ENCODE results near the gene RNF217. TPM values are rescaled to one million over a fixed set of nuclear protein-coding genes. Genes with fewer than 3 reads are reported as not detected.

RNF217 gene
- total and polyA plus RNA-seq, 2 of the 8 experiments (the other 6 are each of a cell fraction or from before 2014, with no cell fraction given) = 2.0 to 8.9 TPM

- H4K5ac ChIP-seq (ENCODE audit: insufficient read length, low read depth, low read length) = no peak overlapping the region
- peaks cover 2 to 18% (median 7%) of the 10 kb centered on the region in 4 experiments; a peak in 6 of 7 replicates for H3K4me1 ChIP-seq (replicated peaks in 1 of 4; ENCODE audit: control insufficient read depth in 3 of 4, insufficient read depth in 4 of 4, low read length in 3 of 4)
- H2BK120ac ChIP-seq (replicated peaks; ENCODE audit: low read depth, low read length) = no peak overlapping the region
- no peak overlapping the region for H3K4ac ChIP-seq (replicated peaks; ENCODE audit: insufficient read length, low read depth, low read length)
- no peaks in the 10 kb centered on the region for H4K20me1 ChIP-seq (replicated peaks in 1 of 2; ENCODE audit: control insufficient read depth in 1 of 2, insufficient read depth in 2 of 2, low read length in 2 of 2)
- WGBS, 2 experiments (ENCODE audit: extremely low coverage in 1 of 2, insufficient coverage in 1 of 2, insufficient read length in 1 of 2, insufficient replicate concordance in 2 of 2, low coverage in 1 of 2, low lambda C conversion rate in 2 of 2, missing lambda C conversion rate in 1 of 2) = 91 to 100% methylated on average over 1 of the region's 1 CpG
- H3K27me3 ChIP-seq (replicated peaks in 1 of 4; ENCODE audit: control insufficient read depth in 3 of 4, extremely low read depth in 1 of 4, insufficient read depth in 3 of 4, low read length in 3 of 4) = no peaks in the 10 kb centered on the region
- H3K27ac ChIP-seq (ENCODE audit: low read depth, low read length) = no peak overlapping the region
- DNase-seq (ENCODE audit: low read depth in 1 of 2, low spot score in 2 of 2) (no peak), FAIRE-seq (no peak)
- POLR2A ChIA-PET (ENCODE audit: partially characterized antibody) = no interaction called here
- no peaks in the 10 kb centered on the region for H3K36me3 ChIP-seq (ENCODE audit: control insufficient read depth in 2 of 4, insufficient read depth in 4 of 4, low read length in 3 of 4)
- H4K91ac ChIP-seq (replicated peaks; ENCODE audit: insufficient read length, low read length) = no peak overlapping the region
- H3K9ac ChIP-seq (replicated peaks in 1 of 4; ENCODE audit: extremely low read depth in 1 of 4, low read depth in 3 of 4, low read length in 3 of 4) = no peak overlapping the region
- H3K4me3 ChIP-seq (ENCODE audit: extremely low read depth in 1 of 4, insufficient read depth in 2 of 4, low read depth in 3 of 4, low read length in 4 of 4) = no peak overlapping the region
- no peak overlapping the region for H2AFZ ChIP-seq (ENCODE audit: low read length)
- no peak overlapping the region for H3K56ac ChIP-seq (replicated peaks; ENCODE audit: insufficient read length, low read depth, low read length)
- H3K9me3 ChIP-seq (ENCODE audit: insufficient read depth in 2 of 2, low read depth in 1 of 2, low read length in 1 of 2) = peaks cover 0 to 3% of the 10 kb centered on the region in 2 experiments; a peak in 1 of 4 replicates
- no peak overlapping the region for H2BK15ac ChIP-seq (ENCODE audit: low read length)
- H3K79me1 ChIP-seq (ENCODE audit: low read depth, low read length) = no peaks in the 10 kb centered on the region
- H2BK5ac ChIP-seq (ENCODE audit: low read depth, low read length) = no peak overlapping the region
- H3K79me2 ChIP-seq (ENCODE audit: control insufficient read depth in 1 of 2, insufficient read depth in 2 of 2, low read length in 2 of 2) = no peaks in the 10 kb centered on the region
- no peak overlapping the region for H3K4me2 ChIP-seq (ENCODE audit: insufficient read depth in 1 of 2, low read depth in 2 of 2, low read length in 2 of 2)
- no peak overlapping the region; the same call in 1 of the 2 replicates for H2BK12ac ChIP-seq (ENCODE audit: low read depth, low read length)
- H3K14ac ChIP-seq (ENCODE audit: insufficient read length) = no peak overlapping the region
- no peak overlapping the region for H2AK5ac ChIP-seq (ENCODE audit: low read depth, low read length)
- H4K8ac ChIP-seq (ENCODE audit: extremely low read depth, insufficient read depth, low read length) = no peak overlapping the region
- no peak overlapping the region for H3K23ac ChIP-seq (ENCODE audit: insufficient read length)
- CTCF ChIA-PET (ENCODE audit: partially characterized antibody) = no interaction called here
- no peak overlapping the region for H2BK20ac ChIP-seq (ENCODE audit: low read length)
- no peaks in the 10 kb centered on the region for H3K23me2 ChIP-seq (ENCODE audit: low read depth, low read length)
- H3K18ac ChIP-seq (ENCODE audit: extremely low read depth, low read length) = no peak overlapping the region
- TF ChIP-seq CEBPB (IDR thresholded peaks at IDR 0.05; ENCODE audit: low read depth, low read length) (no peak), ASH2L (IDR thresholded peaks at IDR 0.05; ENCODE audit: low read length) (no peak), SP1 (IDR thresholded peaks at IDR 0.05; ENCODE audit: low read depth, low read length) (no peak), KDM1A (IDR thresholded peaks at IDR 0.05; ENCODE audit: borderline replicate concordance, low read length) (no peak), SUZ12 (IDR thresholded peaks at IDR 0.05; ENCODE audit: low read length) (no peak), JUND (IDR thresholded peaks at IDR 0.05; ENCODE audit: low read length) (no peak), SAP30 (IDR thresholded peaks at IDR 0.05; ENCODE audit: insufficient read depth, insufficient replicate concordance, low read length) (no peak), ATF2 (IDR thresholded peaks at IDR 0.05; ENCODE audit: low read length) (no peak), SIN3A (conservative IDR thresholded peaks at IDR 0.05 in 1 of 2, IDR thresholded peaks at IDR 0.05 in 1 of 2; ENCODE audit: low read depth in 1 of 2, low read length in 2 of 2) (no peak), EZH2 (IDR thresholded peaks at IDR 0.05; ENCODE audit: low read depth, low read length, severe bottlenecking) (no peak), EGR1 (IDR thresholded peaks at IDR 0.05; ENCODE audit: borderline replicate concordance, low read depth, low read length) (no peak), KDM5A (IDR thresholded peaks at IDR 0.05; ENCODE audit: low read length) (no peak), CREB1 (IDR thresholded peaks at IDR 0.05) (no peak)
Observed at GRCh38 chr6:125022391-125022989, 60.3 kb downstream of the RNF217 start.

Measured in H1 (cell line).